Liver (tissue), 9 donors: Measurements from ENCODE around the gene EN2. TPM values are rescaled to one million over a fixed set of nuclear protein-coding genes. Genes with fewer than 3 reads are reported as not detected.

Experiments
- DNase-seq: peaks from one replicate; pipeline ENCODE4 v3.0.0-alpha.2; 2017; ENCODE audit warnings: low spot score
- H3K27ac ChIP-seq, 2 donors: one replicate each; pipeline ENCODE4 v1.7.0; 2013; ENCODE audit warnings: inconsistent platforms in 2 of 2, low read length in 2 of 2, control low read depth in 1 of 2, low read depth in 1 of 2, mild to moderate bottlenecking in 1 of 2
- H3K27me3 ChIP-seq, 4 donors: one replicate each; pipeline versions ENCODE4 v1.6.1 to v1.7.0; 2013; ENCODE audit warnings: low read length in 3 of 4, inconsistent platforms in 1 of 4, mild to moderate bottlenecking in 1 of 4, moderate library complexity in 1 of 4; ENCODE audit not compliant: control insufficient read depth in 4 of 4, insufficient read depth in 4 of 4
- H3K36me3 ChIP-seq, 4 donors: one replicate each; pipeline versions ENCODE4 v1.6.1 to v1.7.0; 2013; ENCODE audit warnings: low read length in 3 of 4, mild to moderate bottlenecking in 3 of 4, low read depth in 1 of 4, moderate library complexity in 1 of 4; ENCODE audit not compliant: control insufficient read depth in 4 of 4, insufficient read depth in 3 of 4
- H3K4me1 ChIP-seq, 4 donors: one replicate each; pipeline versions ENCODE4 v1.6.1 to v1.7.0; 2013; ENCODE audit warnings: low read length in 3 of 4, mild to moderate bottlenecking in 3 of 4, moderate library complexity in 1 of 4; ENCODE audit not compliant: control insufficient read depth in 4 of 4, insufficient read depth in 4 of 4
- H3K4me3 ChIP-seq, 3 donors: one replicate each; pipeline versions ENCODE4 v1.6.1 to v1.7.0; 2013; ENCODE audit warnings: low read length in 3 of 3, control low read depth in 1 of 3, low read depth in 1 of 3, mild to moderate bottlenecking in 1 of 3
- H3K9ac ChIP-seq, 2 donors: one replicate each; pipeline ENCODE4 v1.7.0; 2013; ENCODE audit warnings: low read length in 2 of 2, mild to moderate bottlenecking in 2 of 2, moderate library complexity in 2 of 2, control low read depth in 1 of 2, low read depth in 1 of 2
- H3K9me3 ChIP-seq, 4 donors: one replicate each; pipeline versions ENCODE4 v1.6.1 to v1.7.0; 2013; ENCODE audit warnings: low read length in 3 of 4; ENCODE audit not compliant: control insufficient read depth in 4 of 4
- EGR1 ChIP-seq, 2 donors: IDR thresholded peaks; 2 replicates each; pipeline ENCODE4 v1.6.1; 2016 to 2018; ENCODE audit warnings: antibody characterized with exemption in 2 of 2, low read depth in 2 of 2
- FOXA1 ChIP-seq: IDR thresholded peaks from 2 replicates; pipeline ENCODE4 v1.6.1; 2016; ENCODE audit warnings: antibody characterized with exemption
- FOXA2 ChIP-seq: IDR thresholded peaks from 2 replicates; pipeline ENCODE4 v1.6.1; 2016; ENCODE audit warnings: antibody characterized with exemption
- GABPA ChIP-seq, 2 donors: IDR thresholded peaks in 1 of 2; conservative IDR thresholded peaks in 1 of 2; 2 replicates each; pipeline ENCODE4 v1.6.1; 2016; ENCODE audit warnings: antibody characterized with exemption in 2 of 2, mild to moderate bottlenecking in 1 of 2, moderate library complexity in 1 of 2
- HNF4A ChIP-seq, 2 donors: conservative IDR thresholded peaks; 2 replicates each; pipeline ENCODE4 v1.6.1; 2016; ENCODE audit warnings: antibody characterized with exemption in 2 of 2, mild to moderate bottlenecking in 2 of 2
- HNF4G ChIP-seq: IDR thresholded peaks from 2 replicates; pipeline ENCODE4 v1.6.1; 2016; ENCODE audit warnings: antibody characterized with exemption
- JUND ChIP-seq, 2 donors: IDR thresholded peaks; 2 replicates each; pipeline ENCODE4 v1.6.1; 2016; ENCODE audit warnings: antibody characterized with exemption in 2 of 2
- NR2F2 ChIP-seq: IDR thresholded peaks from 2 replicates; pipeline ENCODE4 v1.6.1; 2016; ENCODE audit warnings: antibody characterized with exemption
- RAD21 ChIP-seq, 2 donors: IDR thresholded peaks; 2 replicates each; pipeline ENCODE4 v1.6.1; 2016; ENCODE audit warnings: antibody characterized with exemption in 2 of 2, mild to moderate bottlenecking in 2 of 2
- RXRA ChIP-seq, 2 donors: IDR thresholded peaks; 2 replicates each; pipeline ENCODE4 v1.6.1; 2017 to 2018; ENCODE audit warnings: antibody characterized with exemption in 2 of 2, mild to moderate bottlenecking in 1 of 2
- SP1 ChIP-seq: IDR thresholded peaks from 2 replicates; pipeline ENCODE4 v1.6.1; 2018; ENCODE audit warnings: antibody characterized with exemption, mild to moderate bottlenecking
- TAF1 ChIP-seq: conservative IDR thresholded peaks from 2 replicates; pipeline ENCODE4 v1.6.1; 2016; ENCODE audit warnings: antibody characterized with exemption, mild to moderate bottlenecking
- YY1 ChIP-seq: IDR thresholded peaks from 2 replicates; pipeline ENCODE4 v1.6.1; 2016; ENCODE audit warnings: antibody characterized with exemption, mild to moderate bottlenecking
- WGBS: extraction: QIAGEN DNeasy Blood & Tissue Kit; methylation state at CpG from one replicate; pipeline ENCODE4 v1.1.7; 2013; 5-methylcytosine and 5-hydroxymethylcytosine counted together
- polyA plus RNA-seq, 2 donors: library from polyadenylated mRNA; stranded (reverse) in 1 of 2; unstranded in 1 of 2; fragments of 200-250 nt in 1 of 2; fragments of >200 nt in 1 of 2; fragmentation: Nextera tagmentation in 1 of 2; extraction: Ambion mirVana in 1 of 2; gene quantifications; one replicate each; pipeline versions ENCODE4 v1.2.1 to v1.2.3, GENCODE V29; 2013 to 2015
- total RNA-seq, 2 donors: library from RNA; depleted of rRNA; stranded (reverse); fragments of >200 nt; gene quantifications; one replicate each; pipeline ENCODE4 v1.2.3, GENCODE V29; 2014
- TF ChIP-seq, protein P1 (sequence below): IDR thresholded peaks from 2 replicates; pipeline ENCODE4 v1.6.1; 2016; ENCODE audit warnings: antibody characterized with exemption
- TF ChIP-seq, protein P2 (sequence below): IDR thresholded peaks from 2 replicates; pipeline ENCODE4 v1.6.1; 2016; ENCODE audit warnings: antibody characterized with exemption, mild to moderate bottlenecking
- TF ChIP-seq, protein P3 (sequence below): IDR thresholded peaks from 2 replicates; pipeline ENCODE4 v1.6.1; 2016; ENCODE audit warnings: antibody characterized with exemption
- TF ChIP-seq, protein P4 (sequence below): fragments of 150-350 bp; IDR thresholded peaks from 2 replicates; pipeline ENCODE4 v1.5.1; 2017; ENCODE audit warnings: improper control_type of control experiment, low read depth, low read length; ENCODE audit not compliant: missing input control
- TF ChIP-seq, protein P5 (sequence below): IDR thresholded peaks from 2 replicates; pipeline ENCODE4 v1.6.1; 2016; ENCODE audit warnings: antibody characterized with exemption
- donor health status: healthy.
- donor health status: healthy.
- donor health status: healthy.
- donor health status: healthy.
- donor health status: healthy.

Gene EN2
- total and polyA plus RNA-seq, 4 donors: under 0.01 TPM; not detected in 3

DNA sequence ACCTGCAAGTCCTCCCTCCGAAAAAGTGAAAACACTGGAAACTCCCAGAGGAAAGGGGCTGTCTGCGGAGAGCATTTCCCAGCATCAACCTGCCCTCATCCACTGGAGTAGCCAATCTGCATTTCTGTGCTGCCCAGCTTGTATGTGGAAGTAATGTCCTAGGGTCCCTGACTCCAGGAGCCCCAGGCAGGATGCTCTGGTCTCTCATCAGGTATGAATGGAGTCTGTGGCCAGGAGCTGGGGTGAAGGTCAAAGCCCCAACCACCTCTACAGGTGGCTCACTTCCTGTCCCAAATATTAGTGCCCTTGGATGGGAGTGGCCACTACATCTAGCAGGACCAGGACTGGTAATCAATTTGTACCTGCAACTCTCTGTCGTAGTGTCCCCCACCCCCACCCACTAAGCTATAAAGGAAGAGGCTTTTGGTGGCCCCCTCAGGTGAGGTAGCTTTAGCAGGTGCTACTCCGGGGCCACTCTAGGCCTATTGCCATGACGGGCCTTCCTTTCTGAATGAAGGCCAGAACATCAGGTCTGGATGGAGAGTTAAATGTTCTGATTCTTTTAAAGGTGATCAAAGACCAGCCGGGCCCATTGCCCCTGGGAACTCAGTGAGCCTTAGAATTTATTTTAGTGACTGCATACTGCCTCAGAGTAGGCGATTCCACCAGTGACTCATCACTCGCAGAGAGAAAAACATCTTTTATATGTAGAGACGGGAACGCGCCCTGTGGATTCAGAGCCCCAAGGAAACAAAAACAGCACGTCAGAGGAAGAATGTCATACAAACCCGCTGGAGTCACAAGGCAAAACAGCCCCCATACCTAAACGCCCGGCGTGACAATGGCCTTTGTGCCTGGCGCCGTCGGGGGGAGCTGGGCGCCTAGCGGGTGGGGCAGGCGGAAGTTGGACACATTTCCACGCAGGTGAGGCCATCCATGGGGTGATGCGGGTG lies 13.0 kb downstream of the EN2 start:
- Histone ChIP-seq H3K4me3 (no peak overlapping the region), H3K36me3 (no peaks in the 10 kb centered on the region), H3K4me1 (peaks cover 6 to 23% (median 14%) of the 10 kb centered on the region in 4 donors), H3K27ac (no peak overlapping the region), H3K9ac (no peak overlapping the region), H3K27me3 (peaks cover 13 to 36% (median 19%) of the 10 kb centered on the region in 4 donors), H3K9me3 (peaks cover 0 to 6% (median 4%) of the 10 kb centered on the region in 4 donors)
- WGBS: 8% methylated on average over 24 of the region's 24 CpGs
- no peak for DNase-seq
- TF ChIP-seq FOXA1 (no peak), FOXA2 (no peak), RAD21 (IDR thresholded peaks at IDR 0.05) (no peak), EGR1 (IDR thresholded peaks at IDR 0.05; ENCODE audit: low read depth in 2 of 2) (no peak), YY1 (no peak), RXRA (IDR thresholded peaks at IDR 0.05) (no peak), HNF4G (no peak), JUND (IDR thresholded peaks at IDR 0.05) (no peak), SP1 (no peak), GABPA (IDR thresholded peaks at IDR 0.05 in 1 of 2, conservative IDR thresholded peaks at IDR 0.05 in 1 of 2) (no peak), HNF4A (conservative IDR thresholded peaks at IDR 0.05) (no peak), NR2F2 (no peak), TAF1 (no peak)
- TF ChIP-seq, protein P1, sequence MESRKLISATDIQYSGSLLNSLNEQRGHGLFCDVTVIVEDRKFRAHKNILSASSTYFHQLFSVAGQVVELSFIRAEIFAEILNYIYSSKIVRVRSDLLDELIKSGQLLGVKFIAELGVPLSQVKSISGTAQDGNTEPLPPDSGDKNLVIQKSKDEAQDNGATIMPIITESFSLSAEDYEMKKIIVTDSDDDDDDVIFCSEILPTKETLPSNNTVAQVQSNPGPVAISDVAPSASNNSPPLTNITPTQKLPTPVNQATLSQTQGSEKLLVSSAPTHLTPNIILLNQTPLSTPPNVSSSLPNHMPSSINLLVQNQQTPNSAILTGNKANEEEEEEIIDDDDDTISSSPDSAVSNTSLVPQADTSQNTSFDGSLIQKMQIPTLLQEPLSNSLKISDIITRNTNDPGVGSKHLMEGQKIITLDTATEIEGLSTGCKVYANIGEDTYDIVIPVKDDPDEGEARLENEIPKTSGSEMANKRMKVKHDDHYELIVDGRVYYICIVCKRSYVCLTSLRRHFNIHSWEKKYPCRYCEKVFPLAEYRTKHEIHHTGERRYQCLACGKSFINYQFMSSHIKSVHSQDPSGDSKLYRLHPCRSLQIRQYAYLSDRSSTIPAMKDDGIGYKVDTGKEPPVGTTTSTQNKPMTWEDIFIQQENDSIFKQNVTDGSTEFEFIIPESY: no peak
- TF ChIP-seq, protein P2, sequence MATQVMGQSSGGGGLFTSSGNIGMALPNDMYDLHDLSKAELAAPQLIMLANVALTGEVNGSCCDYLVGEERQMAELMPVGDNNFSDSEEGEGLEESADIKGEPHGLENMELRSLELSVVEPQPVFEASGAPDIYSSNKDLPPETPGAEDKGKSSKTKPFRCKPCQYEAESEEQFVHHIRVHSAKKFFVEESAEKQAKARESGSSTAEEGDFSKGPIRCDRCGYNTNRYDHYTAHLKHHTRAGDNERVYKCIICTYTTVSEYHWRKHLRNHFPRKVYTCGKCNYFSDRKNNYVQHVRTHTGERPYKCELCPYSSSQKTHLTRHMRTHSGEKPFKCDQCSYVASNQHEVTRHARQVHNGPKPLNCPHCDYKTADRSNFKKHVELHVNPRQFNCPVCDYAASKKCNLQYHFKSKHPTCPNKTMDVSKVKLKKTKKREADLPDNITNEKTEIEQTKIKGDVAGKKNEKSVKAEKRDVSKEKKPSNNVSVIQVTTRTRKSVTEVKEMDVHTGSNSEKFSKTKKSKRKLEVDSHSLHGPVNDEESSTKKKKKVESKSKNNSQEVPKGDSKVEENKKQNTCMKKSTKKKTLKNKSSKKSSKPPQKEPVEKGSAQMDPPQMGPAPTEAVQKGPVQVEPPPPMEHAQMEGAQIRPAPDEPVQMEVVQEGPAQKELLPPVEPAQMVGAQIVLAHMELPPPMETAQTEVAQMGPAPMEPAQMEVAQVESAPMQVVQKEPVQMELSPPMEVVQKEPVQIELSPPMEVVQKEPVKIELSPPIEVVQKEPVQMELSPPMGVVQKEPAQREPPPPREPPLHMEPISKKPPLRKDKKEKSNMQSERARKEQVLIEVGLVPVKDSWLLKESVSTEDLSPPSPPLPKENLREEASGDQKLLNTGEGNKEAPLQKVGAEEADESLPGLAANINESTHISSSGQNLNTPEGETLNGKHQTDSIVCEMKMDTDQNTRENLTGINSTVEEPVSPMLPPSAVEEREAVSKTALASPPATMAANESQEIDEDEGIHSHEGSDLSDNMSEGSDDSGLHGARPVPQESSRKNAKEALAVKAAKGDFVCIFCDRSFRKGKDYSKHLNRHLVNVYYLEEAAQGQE: no peak
- TF ChIP-seq, protein P3, sequence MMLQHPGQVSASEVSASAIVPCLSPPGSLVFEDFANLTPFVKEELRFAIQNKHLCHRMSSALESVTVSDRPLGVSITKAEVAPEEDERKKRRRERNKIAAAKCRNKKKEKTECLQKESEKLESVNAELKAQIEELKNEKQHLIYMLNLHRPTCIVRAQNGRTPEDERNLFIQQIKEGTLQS: no peak
- TF ChIP-seq, protein P4, sequence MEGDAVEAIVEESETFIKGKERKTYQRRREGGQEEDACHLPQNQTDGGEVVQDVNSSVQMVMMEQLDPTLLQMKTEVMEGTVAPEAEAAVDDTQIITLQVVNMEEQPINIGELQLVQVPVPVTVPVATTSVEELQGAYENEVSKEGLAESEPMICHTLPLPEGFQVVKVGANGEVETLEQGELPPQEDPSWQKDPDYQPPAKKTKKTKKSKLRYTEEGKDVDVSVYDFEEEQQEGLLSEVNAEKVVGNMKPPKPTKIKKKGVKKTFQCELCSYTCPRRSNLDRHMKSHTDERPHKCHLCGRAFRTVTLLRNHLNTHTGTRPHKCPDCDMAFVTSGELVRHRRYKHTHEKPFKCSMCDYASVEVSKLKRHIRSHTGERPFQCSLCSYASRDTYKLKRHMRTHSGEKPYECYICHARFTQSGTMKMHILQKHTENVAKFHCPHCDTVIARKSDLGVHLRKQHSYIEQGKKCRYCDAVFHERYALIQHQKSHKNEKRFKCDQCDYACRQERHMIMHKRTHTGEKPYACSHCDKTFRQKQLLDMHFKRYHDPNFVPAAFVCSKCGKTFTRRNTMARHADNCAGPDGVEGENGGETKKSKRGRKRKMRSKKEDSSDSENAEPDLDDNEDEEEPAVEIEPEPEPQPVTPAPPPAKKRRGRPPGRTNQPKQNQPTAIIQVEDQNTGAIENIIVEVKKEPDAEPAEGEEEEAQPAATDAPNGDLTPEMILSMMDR: no peak
- TF ChIP-seq, protein P5, sequence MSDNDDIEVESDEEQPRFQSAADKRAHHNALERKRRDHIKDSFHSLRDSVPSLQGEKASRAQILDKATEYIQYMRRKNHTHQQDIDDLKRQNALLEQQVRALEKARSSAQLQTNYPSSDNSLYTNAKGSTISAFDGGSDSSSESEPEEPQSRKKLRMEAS: no peak
